H9 (cell line): Measurements from ENCODE around the gene PHF12. TPM values are rescaled to one million over a fixed set of nuclear protein-coding genes. Genes with fewer than 3 reads are reported as not detected.

Experiments
- DNase-seq: peaks from one replicate; pipeline ENCODE4 v3.0.0-alpha.2; 2017
- H2AFZ ChIP-seq: one replicate; pipeline ENCODE4 v1.6.1; 2013; ENCODE audit warnings: mild to moderate bottlenecking, low read length, control low read depth, moderate library complexity
- H2AK5ac ChIP-seq: 2 replicates; pipeline ENCODE4 v1.6.1; 2013; ENCODE audit warnings: low read length, control low read depth, mixed read lengths; ENCODE audit not compliant: insufficient read length
- H2BK120ac ChIP-seq: one replicate; pipeline ENCODE4 v1.6.1; 2013; ENCODE audit warnings: low read depth, mild to moderate bottlenecking, low read length, control low read depth, inconsistent platforms; ENCODE audit not compliant: poor library complexity, severe bottlenecking
- H2BK12ac ChIP-seq: 2 replicates; pipeline ENCODE4 v1.6.1; 2013; ENCODE audit warnings: low read length, control low read depth, mixed read lengths, low read depth; ENCODE audit not compliant: insufficient read length
- H2BK15ac ChIP-seq: 2 replicates; pipeline ENCODE4 v1.6.1; 2013; ENCODE audit warnings: low read depth, low read length, control low read depth
- H2BK20ac ChIP-seq: one replicate; pipeline ENCODE4 v1.6.1; 2013; ENCODE audit warnings: low read depth, mild to moderate bottlenecking, low read length, control low read depth, inconsistent platforms; ENCODE audit not compliant: poor library complexity, severe bottlenecking
- H2BK5ac ChIP-seq: 2 replicates; pipeline ENCODE4 v1.6.1; 2013; ENCODE audit warnings: low read length, control low read depth, mixed read lengths; ENCODE audit not compliant: insufficient read length
- H3K14ac ChIP-seq: 2 replicates; pipeline ENCODE4 v1.6.1; 2013; ENCODE audit warnings: low read length, control low read depth; ENCODE audit not compliant: insufficient read depth
- H3K18ac ChIP-seq: 2 replicates; pipeline ENCODE4 v1.6.1; 2013; ENCODE audit warnings: low read depth, mild to moderate bottlenecking, mixed read lengths, low read length, control low read depth; ENCODE audit not compliant: insufficient read length
- H3K23ac ChIP-seq: 2 replicates; pipeline ENCODE4 v1.6.1; 2013; ENCODE audit warnings: low read length, control low read depth, mixed read lengths, low read depth; ENCODE audit not compliant: insufficient read length
- H3K23me2 ChIP-seq: 2 replicates; pipeline ENCODE4 v1.6.1; 2013; ENCODE audit warnings: low read depth, mild to moderate bottlenecking, mixed read lengths, low read length, control low read depth; ENCODE audit not compliant: insufficient read length, poor library complexity, severe bottlenecking
- H3K27ac ChIP-seq: 2 replicates; pipeline ENCODE4 v1.5.1; 2013; ENCODE audit warnings: low read length, control low read depth, mixed read lengths, low read depth; ENCODE audit not compliant: insufficient read length
- H3K27me3 ChIP-seq: 2 replicates; pipeline ENCODE4 v1.6.1; 2013; ENCODE audit warnings: low read length, control low read depth, inconsistent platforms; ENCODE audit not compliant: insufficient read depth
- H3K4ac ChIP-seq: 2 replicates; pipeline ENCODE4 v1.6.1; 2013; ENCODE audit warnings: low read depth, mild to moderate bottlenecking, control low read depth, inconsistent platforms, low read length, moderate library complexity
- H3K4me1 ChIP-seq: 2 replicates; pipeline ENCODE4 v1.6.1; 2013; ENCODE audit warnings: low read length, control low read depth, inconsistent platforms; ENCODE audit not compliant: insufficient read depth
- H3K4me2 ChIP-seq: 2 replicates; pipeline ENCODE4 v1.6.1; 2013; ENCODE audit warnings: low read length, control low read depth, mixed read lengths; ENCODE audit not compliant: insufficient read length, insufficient read depth
- H3K56ac ChIP-seq: 2 replicates; pipeline ENCODE4 v1.6.1; 2013; ENCODE audit warnings: low read depth, mild to moderate bottlenecking, mixed read lengths, low read length, control low read depth; ENCODE audit not compliant: insufficient read length
- H3K79me1 ChIP-seq: 2 replicates; pipeline ENCODE4 v1.6.1; 2013; ENCODE audit warnings: low read depth, mild to moderate bottlenecking, moderate library complexity, low read length, control low read depth, inconsistent platforms; ENCODE audit not compliant: insufficient read depth, poor library complexity, severe bottlenecking
- H3K79me2 ChIP-seq: 2 replicates; pipeline ENCODE4 v1.6.1; 2013; ENCODE audit warnings: low read length, control low read depth, inconsistent platforms; ENCODE audit not compliant: insufficient read depth
- H3K9ac ChIP-seq: 2 replicates; pipeline ENCODE4 v1.6.1; 2013; ENCODE audit warnings: low read length, control low read depth, mixed read lengths; ENCODE audit not compliant: insufficient read length; ENCODE audit errors: extremely low read depth
- H3K9me3 ChIP-seq: one replicate; pipeline ENCODE4 v1.6.1; 2013; ENCODE audit warnings: low read depth, low read length, inconsistent platforms; ENCODE audit not compliant: control insufficient read depth
- H3T11ph ChIP-seq: one replicate; pipeline ENCODE4 v1.6.1; 2013; ENCODE audit warnings: mild to moderate bottlenecking, low read length, control low read depth, inconsistent platforms
- H4K20me1 ChIP-seq: one replicate; pipeline ENCODE4 v1.6.1; 2013; ENCODE audit not compliant: control insufficient read depth, insufficient read length, insufficient read depth
- H4K5ac ChIP-seq: 2 replicates; pipeline ENCODE4 v1.6.1; 2013; ENCODE audit warnings: low read depth, mild to moderate bottlenecking, mixed read lengths, low read length, control low read depth; ENCODE audit not compliant: insufficient read length
- H4K8ac ChIP-seq: replicated peaks from 2 replicates; pipeline ENCODE4 v1.6.1; 2013; ENCODE audit warnings: low read length, control low read depth, mixed read lengths, low read depth; ENCODE audit not compliant: insufficient read length
- H4K91ac ChIP-seq: 2 replicates; pipeline ENCODE4 v1.6.1; 2013; ENCODE audit warnings: low read depth, mild to moderate bottlenecking, moderate library complexity, mixed read lengths, low read length, control low read depth; ENCODE audit not compliant: insufficient read length
- H3K27ac Mint-ChIP-seq, 3 experiments: 2 replicates in 2 of 3; 3 replicates in 1 of 3; pipeline ENCODE4 v1.8.0; 2020 to 2021; ENCODE audit warnings: mixed read lengths in 3 of 3, mild to moderate bottlenecking in 1 of 3, moderate library complexity in 1 of 3
- H3K27me3 Mint-ChIP-seq: 2 replicates; pipeline ENCODE4 v1.8.0; 2021; ENCODE audit warnings: low read depth, mild to moderate bottlenecking, moderate library complexity, mixed read lengths
- H3K36me3 Mint-ChIP-seq, 3 experiments: 2 replicates in 2 of 3; 3 replicates in 1 of 3; pipeline ENCODE4 v1.8.0; 2020 to 2021; ENCODE audit warnings: low read depth in 3 of 3, mixed read lengths in 3 of 3; ENCODE audit not compliant: insufficient read depth in 1 of 3
- H3K4me1 Mint-ChIP-seq, 2 experiments: 2 replicates each; pipeline ENCODE4 v1.8.0; 2020; ENCODE audit warnings: mixed read lengths in 2 of 2
- H3K4me3 Mint-ChIP-seq, 2 experiments: 2 replicates in 1 of 2; 3 replicates in 1 of 2; pipeline ENCODE4 v1.8.0; 2020 to 2021; ENCODE audit warnings: mild to moderate bottlenecking in 2 of 2, mixed read lengths in 2 of 2, moderate library complexity in 1 of 2
- H3K9me3 Mint-ChIP-seq, 2 experiments: 2 replicates in 1 of 2; 3 replicates in 1 of 2; pipeline ENCODE4 v1.8.0; 2020; ENCODE audit warnings: mild to moderate bottlenecking in 2 of 2, mixed read lengths in 2 of 2, moderate library complexity in 1 of 2
- WGBS: extraction: QIAGEN DNeasy Blood & Tissue Kit; methylation state at CpG from one replicate; pipeline ENCODE4 v1.1.7; 2013; ENCODE audit warnings: missing lambda C conversion rate, low lambda C conversion rate, mixed read lengths; ENCODE audit not compliant: insufficient read length; ENCODE audit errors: extremely low coverage; 5-methylcytosine and 5-hydroxymethylcytosine counted together
- total RNA-seq: library from RNA; stranded (reverse); gene quantifications from 2 replicates; pipeline ENCODE4 v1.2.1, GENCODE V29; 2021
- TF ChIP-seq, protein P1 (sequence below): fragments of 200-600 bp; sonication (generic); conservative IDR thresholded peaks from 3 replicates; pipeline ENCODE4 v1.8.0; 2021; ENCODE audit warnings: antibody characterized with exemption, mild to moderate bottlenecking

PHF12 gene
- total RNA-seq, 1 experiment from 2014 or later: 62.1 TPM

DNA sequence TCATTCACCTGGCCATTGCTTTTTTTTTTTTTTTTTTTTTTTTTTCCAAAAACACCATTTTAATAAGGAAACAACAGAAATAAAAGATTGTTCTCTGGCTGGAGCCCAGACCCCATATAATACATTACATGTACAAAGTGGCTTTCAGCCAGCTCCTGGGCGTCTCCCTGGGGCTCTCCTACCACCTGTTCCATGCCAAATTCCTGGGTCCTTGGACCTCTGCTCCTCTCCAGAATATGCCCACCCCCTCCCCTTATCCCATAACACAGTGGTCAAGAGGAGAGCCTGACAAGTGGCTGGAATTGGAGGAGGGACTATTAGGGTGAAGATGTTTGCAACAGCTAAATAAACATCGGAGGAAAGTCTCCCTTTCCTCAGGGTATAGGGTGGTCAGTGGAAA lies 3.6 kb upstream of the PHF12 start:
- Histone ChIP-seq H3K4me2 (no peak overlapping the region), H2BK5ac (no peak overlapping the region), H3K79me2 (peaks cover 6% of the 10 kb centered on the region; the same call in 1 of the 2 replicates), H3K9me3 (no peaks in the 10 kb centered on the region), H4K5ac (no peak overlapping the region), H3K9ac (no peak overlapping the region), H3K4me1 (peaks cover 9% of the 10 kb centered on the region; the same call in 1 of the 2 replicates), H3K79me1 (no peaks in the 10 kb centered on the region), H2BK120ac (no peak overlapping the region), H3K56ac (no peak overlapping the region), H2BK12ac (no peak overlapping the region), H2AK5ac (no peak overlapping the region), H3K23ac (no peak overlapping the region), H4K91ac (no peak overlapping the region), H4K8ac (no peak overlapping the region), H3K4ac (no peak overlapping the region), H4K20me1 (no peaks in the 10 kb centered on the region), H3K14ac (no peak overlapping the region), H2AFZ (no peak overlapping the region), H2BK15ac (no peak overlapping the region), H3K18ac (no peak overlapping the region), H3K23me2 (peaks cover 6% of the 10 kb centered on the region), H2BK20ac (no peak overlapping the region), H3K27ac (no peak overlapping the region), H3K27me3 (no peaks in the 10 kb centered on the region), H3T11ph (no peak overlapping the region)
- TF ChIP-seq, protein P1, sequence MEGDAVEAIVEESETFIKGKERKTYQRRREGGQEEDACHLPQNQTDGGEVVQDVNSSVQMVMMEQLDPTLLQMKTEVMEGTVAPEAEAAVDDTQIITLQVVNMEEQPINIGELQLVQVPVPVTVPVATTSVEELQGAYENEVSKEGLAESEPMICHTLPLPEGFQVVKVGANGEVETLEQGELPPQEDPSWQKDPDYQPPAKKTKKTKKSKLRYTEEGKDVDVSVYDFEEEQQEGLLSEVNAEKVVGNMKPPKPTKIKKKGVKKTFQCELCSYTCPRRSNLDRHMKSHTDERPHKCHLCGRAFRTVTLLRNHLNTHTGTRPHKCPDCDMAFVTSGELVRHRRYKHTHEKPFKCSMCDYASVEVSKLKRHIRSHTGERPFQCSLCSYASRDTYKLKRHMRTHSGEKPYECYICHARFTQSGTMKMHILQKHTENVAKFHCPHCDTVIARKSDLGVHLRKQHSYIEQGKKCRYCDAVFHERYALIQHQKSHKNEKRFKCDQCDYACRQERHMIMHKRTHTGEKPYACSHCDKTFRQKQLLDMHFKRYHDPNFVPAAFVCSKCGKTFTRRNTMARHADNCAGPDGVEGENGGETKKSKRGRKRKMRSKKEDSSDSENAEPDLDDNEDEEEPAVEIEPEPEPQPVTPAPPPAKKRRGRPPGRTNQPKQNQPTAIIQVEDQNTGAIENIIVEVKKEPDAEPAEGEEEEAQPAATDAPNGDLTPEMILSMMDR: no peak
- Mint-ChIP-seq H3K9me3 (no peaks in the 10 kb centered on the region), H3K4me3 (no peak overlapping the region), H3K4me1 (peaks cover 11 to 14% of the 10 kb centered on the region in 2 experiments), H3K36me3 (no peaks in the 10 kb centered on the region; a peak in 1 of 7 replicates), H3K27ac (no peak overlapping the region), H3K27me3 (no peaks in the 10 kb centered on the region; the same call in 1 of the 2 replicates)
- no CpG with 5 or more reads among the region's 2 CpGs for WGBS
- DNase-seq: no peak
